GM18520 (cell line): ENCODE measurements around the gene MEMO1.
"Not testable (repeated sequence)": the region's sequence is repeated elsewhere in the genome, so short reads cannot be mapped to it uniquely, and the experiment has no call there.

Experiments used
- ATAC-seq: cut with Tn5 transposase; IDR thresholded peaks from one replicate; pipeline ENCODE4 v1.9.1; 2021; ENCODE audit not compliant: unreplicated experiment

The MEMO1 gene

GRCh38 chr2:31958140-31958717, 52.6 kb downstream of the MEMO1 start:
- ATAC-seq, result no peak

- ATAC-seq, result peak; percentile 9
Observed at GRCh38 chr2:31957354-31958139, 53.3 kb downstream of the MEMO1 start.

GRCh38 chr2:31956934-31957333, 53.9 kb downstream of the MEMO1 start:
- ATAC-seq, result peak; percentile 39

- no peak for ATAC-seq
Observed at GRCh38 chr2:31956312-31956711, 54.5 kb downstream of the MEMO1 start.

GRCh38 chr2:31953095-31953494, 57.7 kb downstream of the MEMO1 start:
- ATAC-seq, result not testable (repeated sequence)

GRCh38 chr2:31950946-31951562, 59.8 kb downstream of the MEMO1 start:
- ATAC-seq, result no peak

GRCh38 chr2:31947871-31948270, 62.9 kb downstream of the MEMO1 start:
- no peak for ATAC-seq

GRCh38 chr2:31946838-31947237, 64.0 kb downstream of the MEMO1 start:
- ATAC-seq, result no peak

GRCh38 chr2:31945572-31945935, 65.3 kb downstream of the MEMO1 start:
- no peak for ATAC-seq

GRCh38 chr2:31944828-31945571, 65.8 kb downstream of the MEMO1 start:
- no peak for ATAC-seq

GRCh38 chr2:31943636-31944225, 67.1 kb downstream of the MEMO1 start:
- ATAC-seq, result no peak

GRCh38 chr2:31940920-31941319, 69.9 kb downstream of the MEMO1 start:
- no peak for ATAC-seq

GRCh38 chr2:31937741-31938140, 73.1 kb downstream of the MEMO1 start:
- no peak for ATAC-seq

GRCh38 chr2:31935370-31935769, 75.4 kb downstream of the MEMO1 start:
- no peak for ATAC-seq

- ATAC-seq, result no peak
Observed at GRCh38 chr2:31933066-31933465, 77.7 kb downstream of the MEMO1 start.

GRCh38 chr2:31932589-31932988, 78.2 kb downstream of the MEMO1 start:
- ATAC-seq, result no peak

- no peak for ATAC-seq
Observed at GRCh38 chr2:31931916-31932315, 78.9 kb downstream of the MEMO1 start.

- ATAC-seq, result no peak
Observed at GRCh38 chr2:31925517-31925916, 85.3 kb downstream of the MEMO1 start.

GRCh38 chr2:31923662-31924061, 87.1 kb downstream of the MEMO1 start:
- no peak for ATAC-seq

GRCh38 chr2:31922542-31923408, 88.0 kb downstream of the MEMO1 start:
- no peak for ATAC-seq
